ENCODE measurements around the gene XPO4. TPM values are rescaled to one million over a fixed set of nuclear protein-coding genes. Genes with fewer than 3 reads are reported as not detected.

Gene XPO4
- total and polyA plus RNA-seq, 2 of the 8 experiments (the other 6 are each of a cell fraction or from before 2014, with no cell fraction given) = 11.9 to 33.3 TPM

GRCh38 chr13:20940083-20940482 lies 37.5 kb upstream of the XPO4 start (continued):
- TF ChIP-seq USF2 (IDR thresholded peaks at IDR 0.05; ENCODE audit: low read length) (no peak), CHD2 (IDR thresholded peaks at IDR 0.05; ENCODE audit: low read length) (no peak), CEBPB (IDR thresholded peaks at IDR 0.05; ENCODE audit: low read depth, low read length) (no peak), TBP (IDR thresholded peaks at IDR 0.05; ENCODE audit: low read depth, low read length) (no peak), SP4 (IDR thresholded peaks at IDR 0.05; ENCODE audit: low read length) (no peak), ZNF274 (IDR thresholded peaks at IDR 0.05; ENCODE audit: borderline replicate concordance, extremely low read depth, low read length) (no peak), ATF2 (IDR thresholded peaks at IDR 0.05; ENCODE audit: low read length) (no peak), SP2 (IDR thresholded peaks at IDR 0.05; ENCODE audit: low read length) (no peak), KDM1A (IDR thresholded peaks at IDR 0.05; ENCODE audit: borderline replicate concordance, low read length) (no peak)
